SJSA1 (cell line): ENCODE results near the gene FGF22. TPM values are rescaled to one million over a fixed set of nuclear protein-coding genes. Genes with fewer than 3 reads are reported as not detected.
A peak's percentile ranks its signal among the peaks of the same experiment; 100 is the strongest.
"Not testable (repeated sequence)": the region's sequence is repeated elsewhere in the genome, so short reads cannot be mapped to it uniquely, and the experiment has no call there.

Source experiments
- DNase-seq, 2 experiments: peaks; one replicate each; pipeline ENCODE4 v3.0.0-alpha.2; 2015 to 2020; ENCODE audit warnings: low spot score in 2 of 2, low read depth in 1 of 2
- H3K27ac ChIP-seq: fragments of 250-450 bp; sonication (Bioruptor Pico); 2 replicates; pipeline ENCODE4 v1.5.1; 2020; ENCODE audit warnings: mild to moderate bottlenecking, moderate library complexity
- H3K27me3 ChIP-seq: fragments of 250-450 bp; sonication (Bioruptor Pico); replicated peaks from 2 replicates; pipeline ENCODE4 v1.5.1; 2020; ENCODE audit warnings: mild to moderate bottlenecking, moderate library complexity
- H3K36me3 ChIP-seq: fragments of 250-450 bp; sonication (Bioruptor Pico); 2 replicates; pipeline ENCODE4 v1.5.1; 2020; ENCODE audit warnings: mild to moderate bottlenecking
- H3K4me1 ChIP-seq: fragments of 250-450 bp; sonication (Bioruptor Pico); replicated peaks from 2 replicates; pipeline ENCODE4 v1.6.1; 2021; ENCODE audit warnings: mild to moderate bottlenecking
- H3K4me3 ChIP-seq: fragments of 250-450 bp; sonication (Bioruptor Pico); 2 replicates; pipeline ENCODE4 v1.5.1; 2020; ENCODE audit warnings: mild to moderate bottlenecking
- H3K9me3 ChIP-seq: fragments of 250-450 bp; sonication (Bioruptor Pico); replicated peaks from 2 replicates; pipeline ENCODE4 v1.5.1; 2020; ENCODE audit warnings: mild to moderate bottlenecking
- total RNA-seq: library from RNA; depleted of rRNA; stranded (reverse); fragments of >200 nt; shearing (Covaris generic); gene quantifications from 2 replicates; pipeline ENCODE4 v1.2.3, GENCODE V29; 2014

Gene FGF22
- total RNA-seq, 1 experiment from 2014 or later = 0.13 TPM

GRCh38 chr19:601790-602189 lies 37.9 kb upstream of the FGF22 start:
- Histone ChIP-seq H3K36me3 (no peaks in the 10 kb centered on the region), H3K9me3 (no peaks in the 10 kb centered on the region), H3K4me1 (no peaks in the 10 kb centered on the region), H3K27me3 (no peaks in the 10 kb centered on the region), H3K4me3 (no peak overlapping the region), H3K27ac (no peak overlapping the region)
- no peak for DNase-seq

DNA sequence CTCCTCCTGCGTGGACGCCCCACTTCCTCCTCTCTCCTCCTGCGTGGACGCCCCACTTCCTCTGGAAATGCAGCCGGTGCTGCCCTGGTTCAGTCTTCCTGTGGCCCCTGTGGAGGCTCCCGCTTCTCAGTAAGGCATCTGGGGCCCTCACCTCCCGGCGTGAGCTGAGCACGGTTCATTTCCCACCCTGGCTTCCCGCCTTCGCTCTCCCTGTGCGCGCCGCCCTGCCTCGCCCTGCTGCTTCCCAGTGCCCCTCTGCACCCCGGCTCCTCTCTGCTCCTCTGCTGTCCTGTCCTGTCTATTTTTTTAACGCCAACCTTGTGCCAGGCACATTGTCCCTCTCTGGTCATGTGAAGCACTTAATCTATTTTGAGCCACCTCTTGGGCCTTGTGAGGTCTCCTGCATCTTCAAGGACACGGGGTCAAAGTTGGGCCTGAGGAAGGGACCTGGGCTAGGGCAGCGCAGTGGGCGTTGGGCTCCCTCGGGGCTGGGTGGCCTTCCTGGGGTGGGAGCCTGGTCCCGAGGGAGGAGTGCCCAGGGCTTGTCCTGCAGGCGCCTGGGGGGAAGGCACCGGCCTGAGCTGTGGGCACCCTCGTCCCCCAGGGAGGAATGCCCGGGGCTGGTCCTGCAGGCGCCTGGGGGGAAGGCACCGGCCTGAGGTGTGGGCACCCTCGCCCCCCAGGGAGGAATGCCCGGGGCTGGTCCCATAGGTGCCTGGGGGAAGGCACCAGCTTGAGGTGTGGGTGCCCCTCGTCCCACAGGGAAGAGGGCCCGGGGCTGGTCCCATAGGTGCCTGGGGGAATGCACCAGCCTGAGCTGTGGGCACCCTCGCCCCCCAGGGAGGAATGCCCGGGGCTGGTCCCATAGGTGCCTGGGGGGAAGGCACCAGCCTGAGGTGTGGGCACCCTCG lies 37.0 kb upstream of the FGF22 start:
- DNase-seq = no peak
- H3K27ac ChIP-seq = no peak overlapping the region
- no peaks in the 10 kb centered on the region for H3K9me3 ChIP-seq
- H3K4me3 ChIP-seq = no peak overlapping the region
- no peaks in the 10 kb centered on the region for H3K27me3 ChIP-seq
- no peaks in the 10 kb centered on the region for H3K36me3 ChIP-seq
- no peaks in the 10 kb centered on the region for H3K4me1 ChIP-seq

DNA sequence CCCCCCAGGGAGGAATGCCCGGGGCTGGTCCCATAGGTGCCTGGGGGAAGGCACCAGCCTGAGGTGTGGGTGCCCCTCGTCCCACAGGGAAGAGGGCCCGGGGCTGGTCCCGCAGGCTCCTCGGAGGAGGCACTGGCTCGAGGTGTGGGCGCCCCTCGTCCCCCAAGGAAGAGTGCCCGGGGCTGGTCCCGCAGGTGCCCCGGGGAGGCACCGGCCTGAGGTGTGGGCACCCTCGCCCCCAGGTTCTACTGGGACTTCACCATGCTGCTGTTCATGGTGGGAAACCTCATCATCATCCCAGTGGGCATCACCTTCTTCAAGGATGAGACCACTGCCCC lies 36.4 kb upstream of the FGF22 start:
- DNase-seq, H3K27me3 ChIP-seq, H3K4me1 ChIP-seq, H3K36me3 ChIP-seq, H3K9me3 ChIP-seq, H3K4me3 ChIP-seq, H3K27ac ChIP-seq: not testable (repeated sequence)

GRCh38 chr19:603779-604178 lies 35.9 kb upstream of the FGF22 start:
- not testable (repeated sequence) for H3K9me3 ChIP-seq, H3K4me3 ChIP-seq, DNase-seq, H3K36me3 ChIP-seq, H3K27ac ChIP-seq, H3K4me1 ChIP-seq, H3K27me3 ChIP-seq

- peaks cover 11% of the 10 kb centered on the region for H3K4me1 ChIP-seq
- H3K4me3 ChIP-seq = no peak overlapping the region
- H3K36me3 ChIP-seq = no peaks in the 10 kb centered on the region; the same call in 1 of the 2 replicates
- no peak for DNase-seq
- no peak overlapping the region for H3K27ac ChIP-seq
- no peaks in the 10 kb centered on the region for H3K27me3 ChIP-seq
- H3K9me3 ChIP-seq = no peaks in the 10 kb centered on the region; the same call in 1 of the 2 replicates
Measured at GRCh38 chr19:604355-604754, 35.3 kb upstream of the FGF22 start.

DNA sequence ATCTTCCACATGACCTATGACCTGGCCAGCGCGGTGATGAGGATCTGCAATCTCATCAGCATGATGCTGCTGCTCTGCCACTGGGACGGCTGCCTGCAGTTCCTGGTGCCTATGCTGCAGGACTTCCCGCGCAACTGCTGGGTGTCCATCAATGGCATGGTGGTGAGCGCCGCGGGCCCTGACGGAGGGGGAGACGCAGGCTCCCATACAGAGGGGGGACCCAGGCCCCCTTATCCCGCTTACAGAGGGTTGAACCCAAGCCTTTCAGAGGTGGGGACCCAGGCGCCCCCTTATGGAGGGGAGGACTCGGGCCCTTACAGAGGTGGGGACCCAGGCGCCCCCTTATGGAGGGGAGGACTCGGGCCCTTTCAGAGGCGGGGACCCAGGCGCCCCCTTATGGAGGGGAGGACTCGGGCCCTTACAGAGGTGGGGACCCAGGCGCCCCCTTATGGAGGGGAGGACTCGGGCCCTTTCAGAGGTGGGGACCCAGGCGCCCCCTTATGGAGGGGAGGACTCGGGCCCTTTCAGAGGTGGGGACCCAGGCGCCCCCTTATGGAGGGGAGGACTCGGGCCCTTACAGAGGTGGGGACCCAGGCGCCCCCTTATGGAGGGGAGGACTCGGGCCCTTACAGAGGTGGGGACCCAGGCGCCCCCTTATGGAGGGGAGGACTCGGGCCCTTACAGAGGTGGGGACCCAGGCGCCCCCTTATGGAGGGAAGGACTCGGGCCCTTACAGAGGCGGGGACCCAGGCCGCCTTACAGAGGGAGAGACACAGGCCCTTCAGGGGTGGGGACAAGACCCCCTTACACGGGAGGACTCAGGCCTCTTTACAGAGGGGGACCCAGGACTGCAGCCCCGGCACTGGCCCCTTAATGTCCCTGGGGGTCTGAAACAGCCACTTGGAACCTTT lies 34.4 kb upstream of the FGF22 start:
- H3K27ac ChIP-seq, H3K36me3 ChIP-seq, H3K9me3 ChIP-seq, H3K27me3 ChIP-seq, H3K4me3 ChIP-seq, DNase-seq: not testable (repeated sequence)
- H3K4me1 ChIP-seq = peaks cover 21% of the 10 kb centered on the region

DNA sequence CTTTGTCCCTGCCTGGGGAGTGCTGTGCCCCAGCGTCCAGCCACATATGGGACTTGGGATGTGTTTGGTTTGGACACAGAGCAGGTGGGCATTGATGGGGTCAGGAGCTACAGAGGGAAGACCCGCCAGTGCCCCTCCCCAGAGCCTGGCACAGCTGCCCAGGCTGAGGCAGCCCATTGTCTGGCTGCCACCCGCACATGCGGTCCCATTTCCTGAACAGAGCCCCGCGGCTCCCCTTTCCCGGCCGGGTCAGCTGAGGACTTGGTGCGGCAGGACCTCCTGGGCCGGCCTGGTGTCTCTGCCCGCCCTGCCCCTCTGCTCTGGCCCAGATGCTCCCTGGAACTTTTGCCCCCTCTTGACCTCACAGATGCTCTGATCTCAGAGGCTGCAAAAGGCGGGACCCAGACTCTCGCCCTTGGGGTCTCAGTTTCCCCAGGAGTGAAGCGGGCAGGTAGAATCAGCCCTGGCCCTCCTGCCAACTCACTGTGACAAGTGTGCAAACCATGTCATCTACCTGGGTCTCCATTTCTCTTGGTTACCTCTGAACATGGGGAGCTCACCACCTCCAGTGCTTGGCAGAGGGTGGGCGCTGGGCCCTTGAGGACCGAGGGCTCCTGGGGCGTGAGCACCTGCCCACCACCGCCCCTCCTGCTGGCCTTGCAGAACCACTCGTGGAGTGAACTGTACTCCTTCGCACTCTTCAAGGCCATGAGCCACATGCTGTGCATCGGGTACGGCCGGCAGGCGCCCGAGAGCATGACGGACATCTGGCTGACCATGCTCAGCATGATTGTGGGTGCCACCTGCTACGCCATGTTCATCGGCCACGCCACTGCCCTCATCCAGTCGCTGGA lies 32.2 kb upstream of the FGF22 start:
- Histone ChIP-seq H3K4me1 (peaks cover 38% of the 10 kb centered on the region), H3K4me3 (no peak overlapping the region), H3K36me3 (peaks cover 11% of the 10 kb centered on the region; the same call in 1 of the 2 replicates), H3K27me3 (no peaks in the 10 kb centered on the region), H3K27ac (no peak overlapping the region), H3K9me3 (no peaks in the 10 kb centered on the region; the same call in 1 of the 2 replicates)
- DNase-seq = no peak

DNA sequence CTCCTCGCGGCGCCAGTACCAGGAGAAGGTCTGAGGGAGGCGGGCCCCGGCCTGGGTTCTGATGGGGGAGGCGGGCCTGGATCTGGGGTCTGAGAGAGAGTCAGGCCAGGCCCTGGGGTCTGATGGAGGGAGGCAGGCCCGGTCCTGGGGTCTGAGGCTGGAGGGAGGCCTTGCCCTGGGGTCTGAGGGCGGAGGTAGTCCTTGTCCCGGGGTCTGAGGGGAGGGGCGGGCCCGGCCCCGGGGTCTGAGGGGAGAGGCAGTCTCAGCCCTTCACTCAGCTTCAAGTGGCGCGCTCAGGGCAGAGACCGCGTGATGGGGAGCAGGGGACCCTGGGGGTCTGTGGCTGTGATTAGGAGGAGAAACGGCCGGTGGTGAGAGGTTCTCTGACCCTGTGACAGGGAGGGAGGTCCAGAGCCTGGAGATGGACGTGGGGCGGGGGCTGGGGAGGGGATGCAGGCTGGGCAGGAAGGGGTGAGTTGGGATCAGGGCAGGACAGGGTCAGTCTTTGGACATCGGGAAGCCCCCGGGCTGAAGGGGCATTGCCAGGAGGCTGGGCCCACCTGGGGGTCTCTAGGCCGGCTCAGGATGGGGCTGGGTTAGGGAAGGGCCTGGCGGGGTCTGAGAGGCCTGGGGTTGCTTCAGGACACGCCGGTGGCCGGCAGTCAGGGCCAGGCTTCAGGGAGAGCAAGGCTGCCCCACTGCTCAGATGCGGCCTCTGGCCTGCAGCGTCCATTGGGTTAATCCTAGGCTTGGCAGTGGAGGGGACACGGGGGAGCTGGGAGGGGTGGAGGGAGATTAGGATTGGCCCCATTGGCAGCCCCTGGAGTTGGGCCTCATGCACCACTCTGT lies 31.3 kb upstream of the FGF22 start:
- H3K36me3 ChIP-seq = peaks cover 17% of the 10 kb centered on the region
- H3K4me3 ChIP-seq = no peak overlapping the region
- H3K27me3 ChIP-seq = no peaks in the 10 kb centered on the region
- no peaks in the 10 kb centered on the region; the same call in 1 of the 2 replicates for H3K9me3 ChIP-seq
- no peak for DNase-seq
- peaks cover 38% of the 10 kb centered on the region for H3K4me1 ChIP-seq
- no peak overlapping the region for H3K27ac ChIP-seq

DNA sequence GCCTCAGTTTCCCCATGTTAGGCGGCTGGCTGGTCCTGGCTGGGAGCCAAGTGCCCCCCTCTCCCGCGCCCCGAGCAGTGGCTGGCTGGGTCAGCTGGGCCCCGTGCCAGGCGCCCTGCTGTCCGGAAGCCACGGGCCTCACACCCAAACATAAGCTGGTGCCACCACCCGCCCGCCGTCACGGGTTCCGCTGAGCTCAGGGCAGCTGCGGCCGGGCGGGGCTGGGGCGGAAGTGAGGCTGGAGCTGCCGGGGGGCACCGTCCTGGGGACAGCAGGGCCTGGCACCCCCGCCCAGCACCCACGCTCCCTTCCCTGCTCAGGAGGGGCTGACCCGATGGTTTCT lies 30.7 kb upstream of the FGF22 start:
- H3K27ac ChIP-seq = peak overlapping the region; percentile 42; the same call in 1 of the 2 replicates

DNA sequence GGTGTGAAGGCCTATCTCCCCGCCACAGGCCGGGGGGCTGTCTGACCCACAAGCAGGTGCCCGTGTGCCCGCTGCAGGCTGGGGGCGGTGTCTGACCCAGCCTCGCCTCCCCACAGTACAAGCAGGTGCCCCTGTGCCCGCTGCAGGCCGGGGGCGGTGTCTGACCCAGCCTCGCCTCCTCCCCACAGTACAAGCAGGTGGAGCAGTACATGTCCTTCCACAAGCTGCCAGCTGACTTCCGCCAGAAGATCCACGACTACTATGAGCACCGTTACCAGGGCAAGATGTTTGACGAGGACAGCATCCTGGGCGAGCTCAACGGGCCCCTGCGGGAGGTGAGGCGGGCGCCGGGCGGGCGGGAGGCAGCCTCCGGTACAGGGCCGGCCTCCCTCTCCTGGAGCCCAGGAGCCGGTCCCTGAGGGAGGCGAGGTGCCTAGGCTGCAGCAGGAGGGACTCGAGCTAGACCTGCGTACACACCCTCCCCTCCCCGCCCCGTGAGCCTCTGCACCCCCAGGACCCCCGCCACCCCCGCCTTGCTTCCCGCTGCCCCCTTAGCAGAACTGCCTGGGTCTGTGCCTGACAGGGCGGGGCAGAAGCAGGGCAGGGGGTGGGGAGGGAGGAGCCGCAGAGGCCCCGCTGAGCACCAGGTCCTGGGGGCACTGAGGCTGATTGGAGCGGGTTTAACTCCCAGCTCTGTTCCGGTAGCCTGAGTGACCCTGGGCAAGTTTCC lies 29.4 kb upstream of the FGF22 start:
- H3K9me3 ChIP-seq = no peaks in the 10 kb centered on the region; the same call in 1 of the 2 replicates
- H3K4me1 ChIP-seq = peaks cover 38% of the 10 kb centered on the region
- H3K27me3 ChIP-seq = no peaks in the 10 kb centered on the region
- peak in 1 of 2 experiments; percentile 60 for DNase-seq
- peak overlapping the region; percentile 93 for H3K27ac ChIP-seq
- H3K4me3 ChIP-seq = peak overlapping the region; percentile 17
- H3K36me3 ChIP-seq = peaks cover 28% of the 10 kb centered on the region

More for the DNA sequence above, 30.7 kb upstream of the FGF22 start:
- Histone ChIP-seq H3K36me3 (peaks cover 17% of the 10 kb centered on the region), H3K4me3 (no peak overlapping the region), H3K4me1 (peaks cover 38% of the 10 kb centered on the region), H3K9me3 (no peaks in the 10 kb centered on the region; the same call in 1 of the 2 replicates), H3K27me3 (no peaks in the 10 kb centered on the region)
- no peak for DNase-seq

- H3K4me3 ChIP-seq = peak overlapping the region; percentile 14
- DNase-seq = peak; percentile 93 to 94
- H3K27me3 ChIP-seq = no peaks in the 10 kb centered on the region
- peaks cover 38% of the 10 kb centered on the region for H3K4me1 ChIP-seq
- no peaks in the 10 kb centered on the region; the same call in 1 of the 2 replicates for H3K9me3 ChIP-seq
- H3K36me3 ChIP-seq = peaks cover 31% of the 10 kb centered on the region
- H3K27ac ChIP-seq = peak overlapping the region; percentile 93
Measured at GRCh38 chr19:610801-611480, 28.7 kb upstream of the FGF22 start.

GRCh38 chr19:611481-611868 lies 28.2 kb upstream of the FGF22 start:
- Histone ChIP-seq H3K4me3 (no peak overlapping the region), H3K27ac (peak overlapping the region; percentile 93), H3K4me1 (peaks cover 38% of the 10 kb centered on the region), H3K9me3 (no peaks in the 10 kb centered on the region; the same call in 1 of the 2 replicates), H3K27me3 (no peaks in the 10 kb centered on the region), H3K36me3 (peaks cover 31% of the 10 kb centered on the region)
- peak; percentile 98 to 99 for DNase-seq
